Activated CD8-positive, alpha-beta T cell treated with anti-CD3 and anti-CD28 coated beads, Interleukin-2, amount 10 ng/mL, durations not matched to agents 7 days and 5 days (primary cell): Measurements from ENCODE around the gene PLS1. TPM values are rescaled to one million over a fixed set of nuclear protein-coding genes. Genes with fewer than 3 reads are reported as not detected.
"Not testable (repeated sequence)": the region's sequence is repeated elsewhere in the genome, so short reads cannot be mapped to it uniquely, and the experiment has no call there.

Experiments used
- ATAC-seq: fragments of 150-1000 bp; cut with Tn5 transposase; one replicate; pipeline ENCODE4 v1.10.0; 2021; ENCODE audit warnings: moderate library complexity
- CTCF ChIA-PET: fragments of 350-600 bp; sonication (Branson Sonifier 250); formaldehyde crosslinking; loops from one replicate; lab custom pipeline; 2021; ENCODE audit warnings: antibody characterized with exemption; lab: Charles Lee
- POLR2A ChIA-PET: fragments of 350-600 bp; sonication (Branson Sonifier 250); formaldehyde crosslinking; loops from one replicate; lab custom pipeline; 2021; ENCODE audit warnings: antibody characterized with exemption; lab: Charles Lee
- DNase-seq: peaks from one replicate; pipeline ENCODE4 v3.0.0-alpha.2; 2020
- H3K27ac Mint-ChIP-seq: one replicate; pipeline ENCODE4 v1.8.0; 2021; ENCODE audit warnings: mild to moderate bottlenecking, mixed read lengths
- H3K27me3 Mint-ChIP-seq: one replicate; pipeline ENCODE4 v1.8.0; 2021; ENCODE audit warnings: low read depth, mixed read lengths
- H3K36me3 Mint-ChIP-seq: one replicate; pipeline ENCODE4 v1.8.0; 2021; ENCODE audit warnings: low read depth, mixed read lengths
- H3K4me1 Mint-ChIP-seq: one replicate; pipeline ENCODE4 v1.8.0; 2021; ENCODE audit warnings: low read depth, mixed read lengths
- H3K4me3 Mint-ChIP-seq: one replicate; pipeline ENCODE4 v1.8.0; 2021; ENCODE audit warnings: mild to moderate bottlenecking, mixed read lengths
- H3K9me3 Mint-ChIP-seq: one replicate; pipeline ENCODE4 v1.8.0; 2022; ENCODE audit warnings: mixed read lengths; ENCODE audit not compliant: insufficient read depth
- total RNA-seq, 2 experiments: library from RNA; stranded (reverse); gene quantifications; one replicate each; pipeline ENCODE4 v1.2.3, GENCODE V29; 2021

Gene PLS1
- total RNA-seq, 2 experiments from 2014 or later, result 2.3 to 3.2 TPM

DNA sequence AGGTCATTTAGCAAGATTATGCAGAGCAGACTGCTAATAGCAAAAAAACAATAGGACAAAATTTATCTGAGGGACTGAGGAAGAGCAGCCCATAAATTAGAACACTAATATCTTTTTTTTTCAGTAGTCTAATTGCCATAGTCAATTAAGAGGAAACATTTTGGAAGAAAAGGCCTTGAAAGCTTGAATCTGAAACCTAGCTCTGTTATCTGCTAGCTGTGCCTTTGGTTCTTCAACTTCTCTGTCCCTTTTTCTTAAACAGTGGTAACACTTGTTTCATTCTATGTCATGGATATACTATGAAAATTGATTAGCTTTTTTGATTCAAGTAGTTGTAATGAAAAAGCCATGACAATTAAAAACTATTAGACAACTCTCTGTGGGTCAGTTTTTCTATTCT lies 19.4 kb upstream of the PLS1 start:
- DNase-seq (no peak), ATAC-seq (no peak)
- no peaks in the 10 kb centered on the region for H3K9me3 Mint-ChIP-seq
- H3K4me3 Mint-ChIP-seq, result peak overlapping the region; percentile 98
- ChIA-PET CTCF (interaction anchor here (0.8 to 1.0 kb wide), 3 partner anchors 7 to 252 kb away, joined by 3 to 4 read pairs (median 3); no protein-coding TSS in a partner anchor), POLR2A (interaction anchor here (0.8 to 1.2 kb wide), 2 partner anchors 68 to 424 kb away, joined by 4 to 6 read pairs; partner anchors contain the start of gene U2SURP)
- no peak overlapping the region for H3K27ac Mint-ChIP-seq
- H3K27me3 Mint-ChIP-seq, result peaks cover 6% of the 10 kb centered on the region
- peaks cover 37% of the 10 kb centered on the region for H3K4me1 Mint-ChIP-seq
- peaks cover 19% of the 10 kb centered on the region for H3K36me3 Mint-ChIP-seq

DNA sequence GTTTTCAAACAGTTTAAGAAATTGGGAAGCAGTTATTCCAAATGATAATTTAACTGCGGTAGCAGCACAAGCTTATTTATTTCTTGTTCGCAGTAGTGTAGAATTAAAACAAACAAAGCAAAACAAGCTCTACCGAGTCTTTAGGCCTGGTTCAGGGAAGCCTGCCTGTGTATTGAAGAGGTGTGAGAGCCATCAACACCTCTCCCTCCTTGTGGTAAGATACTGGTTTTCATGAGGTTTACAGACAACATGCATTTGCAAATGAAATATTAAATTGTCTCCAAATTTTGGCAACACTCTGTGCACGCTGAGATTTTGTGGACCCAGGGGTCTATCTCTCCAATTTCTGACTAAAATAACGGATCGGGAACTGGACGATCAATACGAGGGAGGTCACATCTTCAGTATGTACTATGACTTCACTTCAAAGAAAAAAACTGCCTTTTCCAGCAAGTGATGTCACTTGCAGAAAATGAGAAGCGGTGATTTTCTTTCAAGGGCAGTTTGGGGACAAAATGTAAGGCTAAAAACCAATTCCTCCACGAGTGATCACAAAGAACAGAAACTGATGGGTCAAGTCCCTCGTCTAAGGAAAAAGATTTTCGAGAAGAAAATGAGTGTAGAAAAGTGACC lies 18.4 kb upstream of the PLS1 start:
- CTCF ChIA-PET, result interaction anchor here (1.0 to 1.3 kb wide), 3 partner anchors 8 to 20 kb away, joined by 3 to 4 read pairs (median 3); no protein-coding TSS in a partner anchor
- peaks cover 17% of the 10 kb centered on the region for H3K36me3 Mint-ChIP-seq
- peak overlapping the region; percentile 98 for H3K4me3 Mint-ChIP-seq
- peak overlapping the region; percentile 97 for H3K27ac Mint-ChIP-seq
- POLR2A ChIA-PET, result interaction anchor here (0.6 to 2.8 kb wide), 17 partner anchors 8 to 1311 kb away, joined by 3 to 21 read pairs (median 5); partner anchors contain the start of genes PLS1, U2SURP and XRN1
- ATAC-seq, result no peak
- no peak for DNase-seq
- H3K9me3 Mint-ChIP-seq, result no peaks in the 10 kb centered on the region
- H3K4me1 Mint-ChIP-seq, result peaks cover 37% of the 10 kb centered on the region
- H3K27me3 Mint-ChIP-seq, result peaks cover 10% of the 10 kb centered on the region

DNA sequence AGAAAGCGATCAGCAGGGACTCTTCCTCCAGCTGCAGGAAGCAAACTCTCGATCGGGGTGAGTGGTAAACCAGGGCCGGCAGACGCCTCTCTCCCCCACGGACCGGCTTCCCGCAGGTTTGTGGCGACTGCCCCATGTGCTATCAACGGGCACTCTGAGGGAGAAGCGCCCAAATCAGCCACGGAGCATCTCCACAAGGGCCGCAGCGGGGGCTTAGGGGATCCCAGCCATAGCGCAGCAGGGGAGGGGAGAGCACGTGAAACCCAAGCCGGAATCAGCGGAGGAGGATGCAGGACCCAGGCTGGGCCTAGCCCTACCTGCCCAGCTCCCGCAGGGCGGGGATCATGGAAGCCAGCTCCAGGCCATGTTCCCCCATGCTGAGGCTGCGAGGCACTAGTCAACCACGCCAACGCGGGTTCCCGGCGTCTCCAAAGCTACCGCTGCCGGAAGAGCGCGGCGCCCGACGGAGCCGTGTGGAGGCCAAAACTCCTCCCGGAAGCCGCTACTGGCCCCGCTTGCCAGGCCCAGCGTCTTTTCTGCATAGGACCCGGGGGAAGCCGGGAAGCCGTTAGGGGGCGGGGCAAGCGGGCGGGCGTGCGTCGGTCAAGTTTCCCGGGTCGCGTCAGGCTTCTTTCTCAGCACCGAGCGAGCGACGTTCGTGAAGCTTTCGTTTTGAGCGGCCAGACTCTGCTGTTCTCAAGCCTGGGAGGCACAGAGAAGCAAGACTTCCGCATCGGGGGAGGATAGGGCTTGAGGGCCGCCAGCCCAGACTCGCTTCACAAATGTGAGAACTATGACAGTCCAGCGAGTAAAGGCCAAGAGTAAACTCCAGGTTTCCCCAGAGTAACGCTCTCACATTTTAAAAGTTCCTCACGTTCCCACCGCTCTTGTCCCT lies 17.6 kb upstream of the PLS1 start, which contains the start of gene ATR:
ATR (minus strand) TSS at position 405 of the 895 bp plus-strand sequence; CDS start at position 376, 29 bp downstream.
- ATAC-seq (peak; percentile 92), DNase-seq (peak; percentile 98)
- Mint-ChIP-seq H3K27ac (peak within 1 kb of the TSS; percentile 97), H3K9me3 (no peaks in the 10 kb centered on the region), H3K27me3 (peaks cover 17% of the 10 kb centered on the region), H3K4me3 (peak within 1 kb of the TSS; percentile 98), H3K4me1 (peaks cover 37% of the 10 kb centered on the region), H3K36me3 (peaks cover 14% of the 10 kb centered on the region)
- ChIA-PET POLR2A (interaction anchor here (0.6 to 2.8 kb wide), 18 partner anchors 9 to 1312 kb away, joined by 3 to 21 read pairs (median 4); partner anchors contain the start of genes PLS1, TRPC1, U2SURP and XRN1), CTCF (interaction anchor here (1.3 kb wide), 1 partner anchor 19 kb away, joined by 3 read pairs; no protein-coding TSS in a partner anchor)

DNA sequence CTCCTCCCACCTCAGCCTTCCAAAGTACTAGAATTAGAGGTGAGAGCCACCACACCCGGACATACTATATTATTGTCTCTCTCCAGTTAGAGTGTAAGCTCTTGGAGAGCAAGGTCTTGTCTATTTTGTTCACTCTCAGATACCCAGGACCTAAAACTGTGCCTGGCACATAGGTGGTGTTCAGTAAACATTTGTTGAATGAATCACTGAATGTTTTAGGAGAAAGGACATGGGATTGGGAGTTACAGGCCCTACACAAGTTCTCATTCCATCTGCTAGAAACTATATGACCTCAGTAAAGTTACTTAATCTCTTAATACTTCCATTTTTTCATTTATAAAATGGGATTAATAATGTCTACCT lies 16.2 kb upstream of the PLS1 start:
- H3K4me1 Mint-ChIP-seq, result peaks cover 33% of the 10 kb centered on the region
- peak overlapping the region; percentile 97 for H3K27ac Mint-ChIP-seq
- ChIA-PET POLR2A (interaction anchor here (2.5 to 2.8 kb wide), 3 partner anchors 9 to 422 kb away, joined by 13 to 21 read pairs (median 20); partner anchors contain the start of genes U2SURP and XRN1), CTCF (no interaction called here)
- no peak for ATAC-seq
- H3K9me3 Mint-ChIP-seq, result no peaks in the 10 kb centered on the region
- peak overlapping the region; percentile 98 for H3K4me3 Mint-ChIP-seq
- peaks cover 23% of the 10 kb centered on the region for H3K27me3 Mint-ChIP-seq
- H3K36me3 Mint-ChIP-seq, result peaks cover 9% of the 10 kb centered on the region
- DNase-seq, result no peak

DNA sequence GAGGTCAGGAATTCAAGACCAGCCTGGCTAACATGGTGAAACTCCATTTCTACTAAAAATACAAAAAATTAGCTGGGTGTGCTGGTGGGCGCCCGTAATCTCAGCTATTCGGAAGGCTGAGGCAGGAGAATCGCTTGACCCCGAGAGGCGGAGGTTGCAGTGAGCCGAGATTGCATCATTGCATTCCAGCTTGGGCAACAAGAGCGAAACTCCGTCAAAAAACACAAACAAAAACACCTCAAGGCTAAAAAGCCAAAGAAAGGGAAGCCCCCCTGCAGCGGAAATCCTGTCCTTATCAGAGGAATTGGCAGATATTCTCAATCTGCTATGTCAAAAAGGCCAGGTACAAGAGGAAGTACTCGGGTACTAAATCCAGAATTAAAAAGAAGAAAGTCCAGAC lies 15.1 kb upstream of the PLS1 start:
- DNase-seq, H3K36me3 Mint-ChIP-seq, POLR2A ChIA-PET, CTCF ChIA-PET, H3K4me3 Mint-ChIP-seq, H3K27ac Mint-ChIP-seq, H3K9me3 Mint-ChIP-seq, ATAC-seq: not testable (repeated sequence)
- Mint-ChIP-seq H3K27me3 (peaks cover 24% of the 10 kb centered on the region), H3K4me1 (peaks cover 25% of the 10 kb centered on the region)

DNA sequence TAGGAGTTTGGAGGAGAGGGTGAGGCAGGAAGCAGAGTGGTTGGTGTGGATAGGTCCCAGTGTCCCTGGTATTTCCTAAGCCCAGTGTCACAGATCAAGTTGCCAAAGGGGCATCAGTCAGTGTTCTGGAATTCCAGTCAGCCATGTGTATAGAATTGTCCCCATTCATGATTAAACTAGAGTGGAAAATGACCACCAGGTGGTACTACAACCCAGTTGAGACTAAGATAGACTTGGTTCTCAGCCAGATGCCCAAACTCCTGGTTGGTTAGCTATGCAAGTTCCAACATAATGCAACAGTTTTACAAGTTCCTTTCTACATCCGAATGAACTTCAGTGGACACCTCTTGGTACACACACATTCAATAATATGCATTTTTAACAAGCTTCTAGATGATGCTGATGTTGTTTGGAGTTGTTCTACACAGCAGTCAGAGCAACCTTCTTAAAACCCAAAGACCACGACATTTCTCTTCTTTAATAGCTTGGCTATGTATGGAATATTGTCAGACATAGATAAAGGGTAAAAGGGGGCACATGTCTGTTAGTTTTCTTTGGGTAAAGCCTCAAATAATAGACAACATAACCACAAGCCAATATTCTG lies 9.3 kb upstream of the PLS1 start:
- ATAC-seq, result peak; percentile 81
- ChIA-PET POLR2A (no interaction called here), CTCF (interaction anchor here (0.6 to 2.3 kb wide), 13 partner anchors 11 to 408 kb away, joined by 3 to 11 read pairs (median 4); no protein-coding TSS in a partner anchor)
- Mint-ChIP-seq H3K4me1 (no peaks in the 10 kb centered on the region), H3K36me3 (no peaks in the 10 kb centered on the region), H3K27ac (no peak overlapping the region), H3K27me3 (peaks cover 35% of the 10 kb centered on the region), H3K4me3 (no peak overlapping the region), H3K9me3 (no peaks in the 10 kb centered on the region)
- peak; percentile 42 for DNase-seq

DNA sequence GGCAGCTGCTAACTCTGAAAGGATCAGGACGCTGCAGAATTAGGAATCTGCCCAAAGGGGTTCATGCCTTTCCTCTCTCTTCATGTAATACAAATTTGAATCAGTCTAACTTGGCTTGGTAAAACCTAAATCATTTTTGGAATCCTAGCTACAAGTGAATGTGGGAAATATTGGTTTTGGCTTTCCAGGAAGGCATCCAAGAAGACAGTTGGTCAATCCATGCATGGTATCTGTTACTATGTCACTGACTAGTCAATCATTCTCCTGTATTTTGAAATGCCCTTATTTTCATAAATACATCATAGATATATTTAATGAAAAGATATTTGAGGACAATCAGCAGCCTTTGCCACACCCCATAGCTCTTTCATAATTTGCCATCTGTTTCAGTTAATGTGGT lies 7.5 kb upstream of the PLS1 start:
- Mint-ChIP-seq H3K4me3 (no peak overlapping the region), H3K9me3 (no peaks in the 10 kb centered on the region), H3K27ac (no peak overlapping the region), H3K4me1 (no peaks in the 10 kb centered on the region), H3K27me3 (peaks cover 27% of the 10 kb centered on the region), H3K36me3 (no peaks in the 10 kb centered on the region)
- DNase-seq, result no peak
- ATAC-seq, result no peak
- POLR2A ChIA-PET, result interaction anchor here (2.2 kb wide), 1 partner anchor 10 kb away, joined by 13 read pairs; the partner anchor contains the start of gene ATR
- CTCF ChIA-PET, result interaction anchor here (2.2 to 2.3 kb wide), 2 partner anchors 241 to 406 kb away, joined by 7 to 11 read pairs; no protein-coding TSS in a partner anchor

DNA sequence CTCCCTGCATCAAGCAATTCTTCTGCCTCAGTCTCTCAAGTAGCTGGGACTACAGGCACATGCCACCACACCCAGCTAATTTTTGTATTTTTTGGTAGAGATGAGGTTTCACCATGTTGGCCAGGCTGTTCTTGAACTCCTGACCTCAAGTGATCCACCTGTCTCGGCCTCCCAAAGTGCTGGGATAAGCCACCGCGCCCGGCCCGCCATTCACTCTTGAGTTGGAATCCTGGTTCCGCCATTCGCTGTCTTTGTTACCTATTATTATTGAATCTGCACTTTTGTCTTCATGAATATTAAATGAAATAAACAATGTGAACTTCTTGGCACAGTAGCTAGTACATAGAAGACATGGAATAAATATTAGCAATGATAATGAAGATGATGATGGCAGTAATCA lies 3.9 kb upstream of the PLS1 start:
- CTCF ChIA-PET, result interaction anchor here (0.9 kb wide), 1 partner anchor 236 kb away, joined by 3 read pairs; no protein-coding TSS in a partner anchor
- POLR2A ChIA-PET, result interaction anchor here (1.1 to 1.5 kb wide), 2 partner anchors 8 to 132 kb away, joined by 3 read pairs; partner anchors contain the start of gene TRPC1
- H3K9me3 Mint-ChIP-seq, H3K36me3 Mint-ChIP-seq, H3K27ac Mint-ChIP-seq, DNase-seq, H3K4me3 Mint-ChIP-seq, ATAC-seq: not testable (repeated sequence)
- peaks cover 18% of the 10 kb centered on the region for H3K27me3 Mint-ChIP-seq
- peaks cover 18% of the 10 kb centered on the region for H3K4me1 Mint-ChIP-seq

DNA sequence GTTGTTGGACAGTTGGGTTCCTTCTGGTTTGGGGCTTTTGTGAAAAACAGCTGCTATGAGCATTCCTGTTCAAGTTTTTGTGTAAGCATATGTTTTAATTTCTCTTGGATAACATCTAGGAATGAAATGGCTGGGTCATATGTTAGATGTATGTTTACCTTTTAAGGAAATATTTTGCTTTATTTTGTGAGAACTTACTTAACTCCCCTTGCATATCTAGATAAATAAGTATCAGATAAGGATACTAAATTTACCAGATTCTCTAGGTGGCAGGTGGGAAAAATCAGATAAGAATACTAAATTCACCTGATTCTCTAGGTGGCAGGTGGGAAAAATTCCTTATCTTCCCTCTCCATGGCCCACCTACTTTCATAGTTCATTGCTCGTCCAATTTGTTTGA lies 1.1 kb upstream of the PLS1 start:
- DNase-seq, result no peak
- ATAC-seq, result no peak
- Mint-ChIP-seq H3K9me3 (no peaks in the 10 kb centered on the region), H3K4me1 (peaks cover 18% of the 10 kb centered on the region), H3K27me3 (peaks cover 11% of the 10 kb centered on the region), H3K27ac (no peak overlapping the region), H3K4me3 (peak overlapping the region; percentile 92), H3K36me3 (no peaks in the 10 kb centered on the region)
- CTCF ChIA-PET, result no interaction called here
- POLR2A ChIA-PET, result no interaction called here

DNA sequence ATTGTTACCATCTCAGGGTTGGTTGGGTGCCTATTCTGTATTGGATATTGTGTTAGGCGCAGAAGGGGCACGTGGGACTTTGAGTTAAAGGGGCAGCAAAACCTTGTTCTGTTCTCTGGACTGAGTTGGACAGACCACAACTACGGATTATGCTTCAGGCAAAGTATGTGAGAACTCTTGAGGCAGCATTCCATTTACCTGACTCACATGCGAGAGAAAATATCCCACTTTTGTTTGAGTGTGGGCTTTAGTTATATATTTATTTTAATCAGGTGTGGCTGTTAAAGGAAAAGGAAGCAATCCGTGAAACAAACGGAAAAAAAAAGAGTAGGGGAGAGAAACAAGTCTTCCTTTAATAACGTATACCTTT lies 627 bp upstream of the PLS1 start:
- H3K9me3 Mint-ChIP-seq, result no peaks in the 10 kb centered on the region
- peaks cover 7% of the 10 kb centered on the region for H3K27me3 Mint-ChIP-seq
- H3K4me3 Mint-ChIP-seq, result peak overlapping the region; percentile 92
- CTCF ChIA-PET, result no interaction called here
- ATAC-seq (no peak), DNase-seq (no peak)
- H3K36me3 Mint-ChIP-seq, result no peaks in the 10 kb centered on the region
- H3K27ac Mint-ChIP-seq, result no peak overlapping the region
- POLR2A ChIA-PET, result interaction anchor here (3.3 kb wide), 1 partner anchor 17 kb away, joined by 18 read pairs; the partner anchor contains the start of gene ATR
- H3K4me1 Mint-ChIP-seq, result peaks cover 18% of the 10 kb centered on the region

DNA sequence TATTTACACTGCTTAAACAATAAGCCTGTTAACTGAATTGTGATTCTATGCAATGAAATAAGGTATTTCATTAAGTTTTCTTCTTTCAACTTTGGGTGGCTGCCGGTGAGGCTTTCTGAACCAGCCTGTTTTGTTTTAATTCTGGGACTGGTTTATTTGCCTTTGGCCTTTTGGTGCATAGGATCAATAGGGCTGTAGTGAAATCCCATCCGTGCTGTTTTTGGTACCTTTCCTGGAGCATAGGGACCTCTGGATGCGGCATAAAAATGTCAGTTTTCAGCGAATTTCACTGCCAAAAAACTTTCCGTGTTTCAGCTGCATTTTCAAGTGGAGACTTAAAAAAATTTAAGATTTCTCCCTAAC lies 514 bp downstream of the PLS1 start:
- POLR2A ChIA-PET, result interaction anchor here (1.0 to 3.3 kb wide), 2 partner anchors 18 to 404 kb away, joined by 3 to 18 read pairs; partner anchors contain the start of genes ATR and U2SURP

More for the DNA sequence above, 514 bp downstream of the PLS1 start:
- Mint-ChIP-seq H3K4me3 (peak overlapping the region; percentile 92), H3K9me3 (no peaks in the 10 kb centered on the region), H3K4me1 (peaks cover 18% of the 10 kb centered on the region), H3K27me3 (peaks cover 7% of the 10 kb centered on the region), H3K36me3 (no peaks in the 10 kb centered on the region), H3K27ac (no peak overlapping the region)
- CTCF ChIA-PET, result no interaction called here
- ATAC-seq (no peak), DNase-seq (no peak)
